Activated T-helper 17 cell treated with anti-CD3 and anti-CD28 coated beads, Interleukin-2, amount 50 U/mL, for 72 hours (primary cell): Measurements from ENCODE around the gene CIROP. TPM values are rescaled to one million over a fixed set of nuclear protein-coding genes. Genes with fewer than 3 reads are reported as not detected.

Experiments used
- ATAC-seq: fragments of 150-1000 bp; cut with Tn5 transposase; replicated peaks from 2 replicates; pipeline ENCODE4 v1.10.0; 2021; ENCODE audit warnings: mild to moderate bottlenecking, moderate library complexity
- H3K27ac Mint-ChIP-seq: one replicate; pipeline ENCODE4 v1.8.0; 2022; ENCODE audit warnings: mixed read lengths
- H3K27me3 Mint-ChIP-seq: one replicate; pipeline ENCODE4 v1.8.0; 2022; ENCODE audit warnings: mixed read lengths
- H3K36me3 Mint-ChIP-seq: one replicate; pipeline ENCODE4 v1.8.0; 2022; ENCODE audit warnings: low read depth, mild to moderate bottlenecking, mixed read lengths
- H3K4me1 Mint-ChIP-seq: one replicate; pipeline ENCODE4 v1.8.0; 2022; ENCODE audit warnings: mixed read lengths
- H3K4me3 Mint-ChIP-seq: one replicate; pipeline ENCODE4 v1.8.0; 2022; ENCODE audit warnings: mild to moderate bottlenecking, mixed read lengths
- H3K9me3 Mint-ChIP-seq: one replicate; pipeline ENCODE4 v1.8.0; 2022; ENCODE audit warnings: mixed read lengths
- total RNA-seq, 2 donors: library from RNA; stranded (reverse); gene quantifications; one replicate each; pipeline ENCODE4 v1.2.3, GENCODE V29; 2022

CIROP gene
- total RNA-seq, 2 donors from 2014 or later, result not detected

GRCh38 chr14:23099212-23099861 lies 5.5 kb downstream of the CIROP start:
- Mint-ChIP-seq H3K36me3 (peaks cover 32% of the 10 kb centered on the region), H3K27ac (peak overlapping the region; percentile 54), H3K4me1 (peaks cover 10% of the 10 kb centered on the region), H3K9me3 (no peaks in the 10 kb centered on the region), H3K4me3 (no peak overlapping the region), H3K27me3 (no peaks in the 10 kb centered on the region)
- ATAC-seq, result no peak

- ATAC-seq, result no peak
- no peak overlapping the region for H3K4me3 Mint-ChIP-seq
- no peaks in the 10 kb centered on the region for H3K9me3 Mint-ChIP-seq
These were observed 7.0 kb downstream of the CIROP start for GRCh38 chr14:23097786-23098185.

GRCh38 chr14:23095196-23096108 lies 9.3 kb downstream of the CIROP start, which contains the start of gene C14orf119:
C14orf119 (plus strand) TSS chr14:23095505; CDS start chr14:23097659, 2,154 bp downstream.
- H3K27ac Mint-ChIP-seq, result no peak within 1 kb of the TSS
- no peak within 1 kb of the TSS for H3K4me3 Mint-ChIP-seq
- peak; percentile 90 for ATAC-seq
- no peaks in the 10 kb centered on the region for H3K9me3 Mint-ChIP-seq
- no peaks in the 10 kb centered on the region for H3K27me3 Mint-ChIP-seq
- H3K4me1 Mint-ChIP-seq, result peaks cover 24% of the 10 kb centered on the region
- peaks cover 64% of the 10 kb centered on the region for H3K36me3 Mint-ChIP-seq

More at GRCh38 chr14:23097786-23098185, 7.0 kb downstream of the CIROP start:
- H3K27ac Mint-ChIP-seq, result no peak overlapping the region
- H3K4me1 Mint-ChIP-seq, result peaks cover 14% of the 10 kb centered on the region
- H3K27me3 Mint-ChIP-seq, result no peaks in the 10 kb centered on the region
- H3K36me3 Mint-ChIP-seq, result peaks cover 41% of the 10 kb centered on the region

GRCh38 chr14:23094666-23095195 lies 10.1 kb downstream of the CIROP start, which contains the start of gene ACIN1:
ACIN1 (minus strand) TSS chr14:23095136; CDS start chr14:23095112, 24 bp downstream.
- H3K27ac Mint-ChIP-seq, result no peak within 1 kb of the TSS
- no peaks in the 10 kb centered on the region for H3K27me3 Mint-ChIP-seq
- peak; percentile 47 for ATAC-seq
- H3K4me3 Mint-ChIP-seq, result no peak within 1 kb of the TSS
- H3K4me1 Mint-ChIP-seq, result peaks cover 24% of the 10 kb centered on the region
- peaks cover 72% of the 10 kb centered on the region for H3K36me3 Mint-ChIP-seq
- no peaks in the 10 kb centered on the region for H3K9me3 Mint-ChIP-seq

- H3K9me3 Mint-ChIP-seq, result no peaks in the 10 kb centered on the region
- H3K36me3 Mint-ChIP-seq, result peaks cover 74% of the 10 kb centered on the region
- H3K4me3 Mint-ChIP-seq, result no peak overlapping the region
- H3K27me3 Mint-ChIP-seq, result no peaks in the 10 kb centered on the region
- H3K4me1 Mint-ChIP-seq, result peaks cover 24% of the 10 kb centered on the region
- ATAC-seq, result no peak
- H3K27ac Mint-ChIP-seq, result no peak overlapping the region
These were observed 10.7 kb downstream of the CIROP start for GRCh38 chr14:23093991-23094665.

GRCh38 chr14:23093526-23093925 lies 11.3 kb downstream of the CIROP start:
- no peak overlapping the region for H3K27ac Mint-ChIP-seq
- peaks cover 24% of the 10 kb centered on the region for H3K4me1 Mint-ChIP-seq
- peaks cover 74% of the 10 kb centered on the region for H3K36me3 Mint-ChIP-seq
- ATAC-seq, result no peak
- no peak overlapping the region for H3K4me3 Mint-ChIP-seq
- H3K9me3 Mint-ChIP-seq, result no peaks in the 10 kb centered on the region
- no peaks in the 10 kb centered on the region for H3K27me3 Mint-ChIP-seq

- H3K4me1 Mint-ChIP-seq, result peaks cover 24% of the 10 kb centered on the region
- no peak overlapping the region for H3K4me3 Mint-ChIP-seq
- H3K36me3 Mint-ChIP-seq, result peaks cover 74% of the 10 kb centered on the region
- ATAC-seq, result no peak
- no peaks in the 10 kb centered on the region for H3K27me3 Mint-ChIP-seq
- no peak overlapping the region for H3K27ac Mint-ChIP-seq
- no peaks in the 10 kb centered on the region for H3K9me3 Mint-ChIP-seq
These were observed 11.7 kb downstream of the CIROP start for GRCh38 chr14:23093104-23093503.

- H3K27ac Mint-ChIP-seq, result peak overlapping the region; percentile 82
These were observed 13.2 kb downstream of the CIROP start for GRCh38 chr14:23091294-23092225.

GRCh38 chr14:23090254-23090636 lies 14.5 kb downstream of the CIROP start:
- H3K9me3 Mint-ChIP-seq, result no peaks in the 10 kb centered on the region
- H3K4me1 Mint-ChIP-seq, result peaks cover 31% of the 10 kb centered on the region
- no peaks in the 10 kb centered on the region for H3K27me3 Mint-ChIP-seq
- no peak overlapping the region for H3K4me3 Mint-ChIP-seq
- H3K36me3 Mint-ChIP-seq, result peaks cover 84% of the 10 kb centered on the region
- ATAC-seq, result no peak
- H3K27ac Mint-ChIP-seq, result peak overlapping the region; percentile 12

More at GRCh38 chr14:23091294-23092225, 13.2 kb downstream of the CIROP start:
- Mint-ChIP-seq H3K36me3 (peaks cover 74% of the 10 kb centered on the region), H3K4me3 (no peak overlapping the region), H3K9me3 (no peaks in the 10 kb centered on the region), H3K4me1 (peaks cover 22% of the 10 kb centered on the region), H3K27me3 (no peaks in the 10 kb centered on the region)
- no peak for ATAC-seq

GRCh38 chr14:23089498-23090253 lies 15.1 kb downstream of the CIROP start:
- Mint-ChIP-seq H3K36me3 (peaks cover 90% of the 10 kb centered on the region), H3K4me1 (peaks cover 32% of the 10 kb centered on the region), H3K27me3 (no peaks in the 10 kb centered on the region), H3K4me3 (no peak overlapping the region), H3K27ac (no peak overlapping the region), H3K9me3 (no peaks in the 10 kb centered on the region)
- no peak for ATAC-seq

- H3K36me3 Mint-ChIP-seq, result peaks cover 97% of the 10 kb centered on the region
- H3K27ac Mint-ChIP-seq, result peak overlapping the region; percentile 87
- no peaks in the 10 kb centered on the region for H3K27me3 Mint-ChIP-seq
- no peak for ATAC-seq
- no peaks in the 10 kb centered on the region for H3K9me3 Mint-ChIP-seq
- H3K4me3 Mint-ChIP-seq, result no peak overlapping the region
- peaks cover 18% of the 10 kb centered on the region for H3K4me1 Mint-ChIP-seq
These were observed 18.2 kb downstream of the CIROP start for GRCh38 chr14:23086565-23086964.

GRCh38 chr14:23085458-23085857 lies 19.3 kb downstream of the CIROP start:
- H3K27ac Mint-ChIP-seq, result peak overlapping the region; percentile 87
- H3K4me1 Mint-ChIP-seq, result peaks cover 18% of the 10 kb centered on the region
- peak overlapping the region; percentile 62 for H3K4me3 Mint-ChIP-seq
- no peaks in the 10 kb centered on the region for H3K27me3 Mint-ChIP-seq
- peaks cover 97% of the 10 kb centered on the region for H3K36me3 Mint-ChIP-seq
- no peaks in the 10 kb centered on the region for H3K9me3 Mint-ChIP-seq
- ATAC-seq, result peak; percentile 95

GRCh38 chr14:23080474-23080873 lies 24.3 kb downstream of the CIROP start:
- H3K27me3 Mint-ChIP-seq, result no peaks in the 10 kb centered on the region
- peak overlapping the region; percentile 2 for H3K27ac Mint-ChIP-seq
- H3K9me3 Mint-ChIP-seq, result no peaks in the 10 kb centered on the region
- H3K4me3 Mint-ChIP-seq, result no peak overlapping the region
- H3K4me1 Mint-ChIP-seq, result peaks cover 2% of the 10 kb centered on the region
- no peak for ATAC-seq
- H3K36me3 Mint-ChIP-seq, result peaks cover 97% of the 10 kb centered on the region
